DOHH2 (cell line): ENCODE data around the gene SIK3.

Source experiments
- H3F3A ChIP-seq: fragments of 200-600 bp; sonication (generic), shearing (Covaris generic); 2 replicates; pipeline ENCODE4 v1.6.0; 2016; ENCODE audit warnings: antibody characterized with exemption, mild to moderate bottlenecking; ENCODE audit not compliant: control insufficient read depth, insufficient read depth
- H3K27ac ChIP-seq: fragments of 200-600 bp; sonication (generic); 2 replicates; pipeline ENCODE4 v1.5.1; 2014; ENCODE audit warnings: low read depth, mild to moderate bottlenecking, low read length, moderate library complexity
- H3K27me3 ChIP-seq: fragments of 200-600 bp; sonication (generic); 2 replicates; pipeline ENCODE4 v1.6.1; 2014; ENCODE audit warnings: mild to moderate bottlenecking, low read length, mixed read lengths; ENCODE audit not compliant: control insufficient read depth
- H3K36me3 ChIP-seq: fragments of 200-600 bp; sonication (generic); 2 replicates; pipeline ENCODE4 v1.6.1; 2014; ENCODE audit warnings: mild to moderate bottlenecking, low read length, moderate library complexity, mixed read lengths; ENCODE audit not compliant: control insufficient read depth
- H3K4me1 ChIP-seq: fragments of 200-600 bp; sonication (generic); 2 replicates; pipeline ENCODE4 v1.6.1; 2014; ENCODE audit warnings: mild to moderate bottlenecking, low read length, mixed read lengths; ENCODE audit not compliant: control insufficient read depth
- H3K4me2 ChIP-seq: fragments of 200-600 bp; sonication (generic); 2 replicates; pipeline ENCODE4 v1.6.0; 2014; ENCODE audit warnings: mild to moderate bottlenecking, low read length, moderate library complexity
- H3K4me3 ChIP-seq: fragments of 200-600 bp; sonication (generic); 2 replicates; pipeline ENCODE4 v1.5.1; 2014; ENCODE audit warnings: mild to moderate bottlenecking, low read length, mixed read lengths
- H3K79me2 ChIP-seq: fragments of 200-600 bp; sonication (generic); 2 replicates; pipeline ENCODE4 v1.6.1; 2014; ENCODE audit warnings: mild to moderate bottlenecking, low read length, mixed read lengths; ENCODE audit not compliant: control insufficient read depth
- H3K9me2 ChIP-seq: fragments of 200-600 bp; sonication (generic); replicated peaks from 2 replicates; pipeline ENCODE4 v1.6.1; 2014; ENCODE audit warnings: mild to moderate bottlenecking, low read length, mixed read lengths; ENCODE audit not compliant: control insufficient read depth
- H3K9me3 ChIP-seq: fragments of 200-600 bp; sonication (generic); 2 replicates; pipeline ENCODE4 v1.6.1; 2014; ENCODE audit warnings: antibody characterized with exemption, low read length, mixed read lengths; ENCODE audit not compliant: control insufficient read depth, insufficient read depth
- H4K20me1 ChIP-seq: fragments of 200-600 bp; sonication (generic); 2 replicates; pipeline ENCODE4 v1.6.0; 2014; ENCODE audit warnings: low read depth, mild to moderate bottlenecking, antibody characterized with exemption, low read length, moderate library complexity; ENCODE audit not compliant: control insufficient read depth, insufficient read depth
- CTCF ChIP-seq: fragments of 200-600 bp; sonication (generic); IDR thresholded peaks from one replicate; pipeline ENCODE4 v1.5.1; 2014; ENCODE audit warnings: antibody characterized with exemption, mild to moderate bottlenecking, low read depth, low read length; ENCODE audit not compliant: poor library complexity, severe bottlenecking
- EZH2phosphoT487 ChIP-seq: fragments of 200-600 bp; sonication (generic); IDR thresholded peaks from 2 replicates; pipeline ENCODE4 v1.6.1; 2017; ENCODE audit warnings: borderline replicate concordance, mild to moderate bottlenecking, antibody characterized with exemption, low read length, moderate library complexity, mixed read lengths

Gene SIK3

GRCh38 chr11:116822575-116822974, 275.7 kb downstream of the SIK3 start:
- H3K9me2 ChIP-seq = no peaks in the 10 kb centered on the region
- H3K4me1 ChIP-seq = no peaks in the 10 kb centered on the region
- H3K27me3 ChIP-seq = no peaks in the 10 kb centered on the region
- H3F3A ChIP-seq = no peaks in the 10 kb centered on the region
- no peaks in the 10 kb centered on the region for H3K79me2 ChIP-seq
- no peak for TF ChIP-seq CTCF
- no peak for TF ChIP-seq EZH2phosphoT487
- H3K4me2 ChIP-seq = no peak overlapping the region
- H3K9me3 ChIP-seq = no peaks in the 10 kb centered on the region
- no peaks in the 10 kb centered on the region for H4K20me1 ChIP-seq
- H3K36me3 ChIP-seq = no peaks in the 10 kb centered on the region
- no peak overlapping the region for H3K4me3 ChIP-seq
- no peak overlapping the region for H3K27ac ChIP-seq

GRCh38 chr11:116821050-116821918, 276.9 kb downstream of the SIK3 start:
- H3K9me2 ChIP-seq = no peaks in the 10 kb centered on the region

GRCh38 chr11:116819049-116819448, 279.2 kb downstream of the SIK3 start:
- H3K9me3 ChIP-seq = no peaks in the 10 kb centered on the region
- no peak overlapping the region for H3K4me2 ChIP-seq
- no peaks in the 10 kb centered on the region for H3K79me2 ChIP-seq
- H3K9me2 ChIP-seq = no peaks in the 10 kb centered on the region
- H3K27me3 ChIP-seq = no peaks in the 10 kb centered on the region; the same call in 1 of the 2 replicates
- H3K4me1 ChIP-seq = no peaks in the 10 kb centered on the region
- no peak overlapping the region for H3K27ac ChIP-seq
- H3F3A ChIP-seq = no peaks in the 10 kb centered on the region
- H4K20me1 ChIP-seq = no peaks in the 10 kb centered on the region
- no peaks in the 10 kb centered on the region for H3K36me3 ChIP-seq
- no peak overlapping the region for H3K4me3 ChIP-seq
- TF ChIP-seq CTCF (no peak), EZH2phosphoT487 (no peak)

More at GRCh38 chr11:116821050-116821918, 276.9 kb downstream of the SIK3 start:
- Histone ChIP-seq H4K20me1 (no peaks in the 10 kb centered on the region), H3K36me3 (no peaks in the 10 kb centered on the region), H3K4me1 (no peaks in the 10 kb centered on the region), H3F3A (no peaks in the 10 kb centered on the region), H3K9me3 (no peaks in the 10 kb centered on the region), H3K4me2 (no peak overlapping the region), H3K79me2 (no peaks in the 10 kb centered on the region), H3K27ac (no peak overlapping the region), H3K27me3 (no peaks in the 10 kb centered on the region; the same call in 1 of the 2 replicates), H3K4me3 (no peak overlapping the region)
- no peak for TF ChIP-seq CTCF
